GM12878 (cell line): ENCODE measurements around the gene NPLOC4. TPM values are rescaled to one million over a fixed set of nuclear protein-coding genes. Genes with fewer than 3 reads are reported as not detected.

Experiments used
- ATAC-seq: fragments of 200-7000 bp; cut with Tn5 transposase; 3 replicates; pipeline ENCODE4 v1.9.1; 2020; ENCODE audit warnings: mild to moderate bottlenecking, moderate library complexity
- BruUV-seq: library from RNA; stranded (reverse); fragments of 400-500 nt; replicated peaks from 2 replicates; lab custom pipeline; 2021; lab: Mats Ljungman, UMichigan
- CTCF ChIA-PET: fragments of 300-600 bp; sonication (Branson Sonifier 250); formaldehyde crosslinking; extraction: SDS; loops from one replicate; lab custom pipeline; 2021; ENCODE audit warnings: inconsistent platforms; lab: Yijun Ruan, JAX
- POLR2A ChIA-PET: fragments of 350-600 bp; formaldehyde crosslinking; extraction: SDS; loops from one replicate; lab custom pipeline; 2021; ENCODE audit warnings: inconsistent platforms; lab: Charles Lee
- RAD21 ChIA-PET: fragments of 300-600 bp; sonication (Branson Sonifier 250); formaldehyde crosslinking; loops from one replicate; lab custom pipeline; 2023; ENCODE audit warnings: antibody characterized with exemption; ENCODE audit not compliant: unreplicated experiment; lab: Charles Lee
- SMC1A ChIA-PET: fragments of 300-600 bp; sonication (Branson Sonifier 250); formaldehyde crosslinking; loops from one replicate; lab custom pipeline; 2023; ENCODE audit not compliant: unreplicated experiment, uncharacterized antibody; lab: Charles Lee
- DNase-seq: peaks from one replicate; pipeline ENCODE4 v3.0.0-alpha.2; 2011; ENCODE audit warnings: low read depth, low spot score
- FAIRE-seq: peaks from 3 replicates; lab custom pipeline; 2011; peaks lifted over from hg19 to GRCh38; lab: Jason Lieb, UNC
- H2AFZ ChIP-seq: 2 replicates; pipeline ENCODE4 v1.6.0; 2011; ENCODE audit warnings: low read depth, low read length, control low read depth; ENCODE audit not compliant: control insufficient read depth
- H3K27ac ChIP-seq: 2 replicates; pipeline ENCODE4 v1.5.1; 2011; ENCODE audit warnings: control low read depth; ENCODE audit not compliant: control insufficient read depth, insufficient read depth
- H3K27me3 ChIP-seq, 2 experiments: replicated peaks in 1 of 2; 2 replicates each; pipeline versions ENCODE4 v1.6.0 to v1.6.1; 2011; ENCODE audit warnings: low read length in 1 of 2; ENCODE audit not compliant: control insufficient read depth in 2 of 2, insufficient read depth in 2 of 2
- H3K36me3 ChIP-seq, 2 experiments: 2 replicates each; pipeline ENCODE4 v1.5.1; 2011; ENCODE audit warnings: low read length in 1 of 2; ENCODE audit not compliant: control insufficient read depth in 2 of 2, insufficient read depth in 2 of 2
- H3K4me1 ChIP-seq: 2 replicates; pipeline ENCODE4 v1.6.1; 2011; ENCODE audit warnings: mild to moderate bottlenecking, low read length, moderate library complexity, mixed read lengths; ENCODE audit not compliant: control insufficient read depth, insufficient read depth
- H3K4me2 ChIP-seq: 2 replicates; pipeline ENCODE4 v1.6.0; 2011; ENCODE audit warnings: control low read depth; ENCODE audit not compliant: control insufficient read depth, insufficient read depth
- H3K4me3 ChIP-seq: fragments of 200-600 bp; sonication (generic); 2 replicates; pipeline ENCODE4 v1.5.1; 2016
- H3K79me2 ChIP-seq: 2 replicates; pipeline ENCODE4 v1.6.0; 2011; ENCODE audit warnings: low read length; ENCODE audit not compliant: control insufficient read depth, insufficient read depth
- H3K9ac ChIP-seq: 2 replicates; pipeline ENCODE4 v1.8.0; 2011; ENCODE audit warnings: low read length, control low read depth, mixed read lengths; ENCODE audit not compliant: control insufficient read depth, insufficient read depth
- H3K9me3 ChIP-seq: replicated peaks from 3 replicates; pipeline ENCODE4 v1.5.1; 2011; ENCODE audit warnings: mild to moderate bottlenecking, low read length; ENCODE audit not compliant: control insufficient read depth, insufficient read depth
- H4K20me1 ChIP-seq: 2 replicates; pipeline ENCODE4 v1.6.0; 2011; ENCODE audit not compliant: control insufficient read depth, insufficient read depth
- CHD1 ChIP-seq: IDR thresholded peaks from 2 replicates; pipeline ENCODE4 v1.6.1; 2012; ENCODE audit warnings: low read depth, low read length, improper control_type of control experiment
- IKZF2 ChIP-seq, 2 experiments: fragments of 450-650 bp; IDR thresholded peaks; 2 replicates each; pipeline ENCODE4 v1.6.1; 2017; ENCODE audit warnings: mild to moderate bottlenecking in 2 of 2, moderate library complexity in 2 of 2
- LARP7 ChIP-seq: fragments of 450-650 bp; IDR thresholded peaks from 2 replicates; pipeline ENCODE4 v1.6.1; 2017; ENCODE audit warnings: mild to moderate bottlenecking
- MEF2A ChIP-seq: IDR thresholded peaks from 2 replicates; pipeline ENCODE4 v1.6.1; 2011; ENCODE audit warnings: low read depth, mild to moderate bottlenecking, low read length, moderate library complexity; ENCODE audit not compliant: insufficient read depth
- MEF2B ChIP-seq: fragments of 450-650 bp; IDR thresholded peaks from 2 replicates; pipeline ENCODE4 v1.6.1; 2018; ENCODE audit warnings: mild to moderate bottlenecking, moderate library complexity; ENCODE audit not compliant: partially characterized antibody, poor library complexity, severe bottlenecking
- NR2C2 ChIP-seq: IDR thresholded peaks from 2 replicates; pipeline ENCODE4 v1.6.1; 2011; ENCODE audit warnings: borderline replicate concordance, low read depth; ENCODE audit not compliant: control insufficient read depth, insufficient read length
- NR2F1 ChIP-seq: fragments of 450-650 bp; conservative IDR thresholded peaks from 2 replicates; pipeline ENCODE4 v1.6.1; 2017; ENCODE audit warnings: mild to moderate bottlenecking
- RELB ChIP-seq: fragments of 450-650 bp; IDR thresholded peaks from 2 replicates; pipeline ENCODE4 v1.6.1; 2017; ENCODE audit warnings: low read depth, mild to moderate bottlenecking, moderate library complexity
- SMC3 ChIP-seq: IDR thresholded peaks from 2 replicates; pipeline ENCODE4 v1.6.1; 2011; ENCODE audit warnings: low read length, improper control_type of control experiment, borderline replicate concordance
- SPI1 ChIP-seq: IDR thresholded peaks from 2 replicates; pipeline ENCODE4 v1.6.1; 2011; ENCODE audit warnings: low read depth, mild to moderate bottlenecking, low read length, moderate library complexity, borderline replicate concordance; ENCODE audit not compliant: insufficient read depth
- ZBTB11 ChIP-seq: fragments of 450-650 bp; formaldehyde crosslinking; IDR thresholded peaks from 2 replicates; pipeline ENCODE4 v1.5.0; 2022; ENCODE audit warnings: mild to moderate bottlenecking, missing genetic modification characterization
- ZBTB33 ChIP-seq: fragments of 450-650 bp; IDR thresholded peaks from 2 replicates; pipeline ENCODE4 v1.6.1; 2017; ENCODE audit warnings: mild to moderate bottlenecking
- WGBS: methylation state at CpG from one replicate; pipeline ENCODE4 v1.1.6; 2016; ENCODE audit warnings: low lambda C conversion rate; ENCODE audit not compliant: insufficient replicate concordance, insufficient coverage; ENCODE audit errors: missing lambda C conversion rate; 5-methylcytosine and 5-hydroxymethylcytosine counted together
- in situ Hi-C: fragments of 300-500 bp; cut with MboI; formaldehyde crosslinking; loops from 9 replicates; pipeline ENCODE4 v1.14.3; 2018; ENCODE audit warnings: mixed read lengths
- intact Hi-C: fragments of 100-400 bp; cut with micrococcal nuclease; formaldehyde crosslinking; loops from one replicate; pipeline ENCODE4 v1.14.2; 2022; ENCODE audit not compliant: unreplicated experiment
- polyA plus RNA-seq, 11 experiments: library from polyadenylated mRNA; depleted of rRNA in 4 of 11; unstranded in 6 of 11; stranded (reverse) in 5 of 11; fragments of >200 nt; fragmentation: Nextera tagmentation in 4 of 11; fragmentation: Illumina TruSeq in 1 of 11; extraction: Ambion mirVana in 4 of 11; extraction: Trizol in 1 of 11; gene quantifications; 1 replicate in 1 of 11; 2 replicates in 10 of 11; pipeline versions ENCODE4 v1.2.1 to v1.2.3, GENCODE V29; 2011 to 2016; ENCODE audit warnings: inconsistent platforms in 2 of 11, missing spikeins in 2 of 11, low read depth in 1 of 11
- total RNA-seq, 4 experiments: library from RNA; depleted of rRNA in 3 of 4; stranded (reverse); fragments of >200 nt in 3 of 4; fragmentation: Illumina TruSeq in 1 of 4; extraction: Trizol in 1 of 4; gene quantifications; 2 replicates each; pipeline versions ENCODE4 v1.2.1 to v1.2.3, GENCODE V29; 2013 to 2021

Gene NPLOC4
- total and polyA plus RNA-seq, 10 of the 15 experiments (the other 5 are each of a cell fraction or from before 2014, with no cell fraction given): 1.5 to 83.7 (median 45.8) TPM

- in situ Hi-C loops (no loop called here), intact Hi-C loops (no loop called here)
- no peaks in the 10 kb centered on the region for H3K79me2 ChIP-seq
- H2AFZ ChIP-seq: no peak overlapping the region
- H3K27me3 ChIP-seq: no peaks in the 10 kb centered on the region
- ChIA-PET CTCF (interaction anchor here (0.6 to 0.8 kb wide), 2 partner anchors 24 to 932 kb away, joined by 3 read pairs; partner anchors contain the start of genes ARL16 and HGS), SMC1A (no interaction called here), POLR2A (interaction anchor here (0.6 to 1.0 kb wide), 6 partner anchors 9 to 836 kb away, joined by 3 to 6 read pairs (median 4); no protein-coding TSS in a partner anchor), RAD21 (no interaction called here)
- H3K27ac ChIP-seq: no peak overlapping the region
- H3K9ac ChIP-seq: no peak overlapping the region
- TF ChIP-seq NR2F1: peak; percentile 22; the same call in 1 of the 2 replicates
- TF ChIP-seq SPI1: peak; percentile 60; the same call in 1 of the 2 replicates
- TF ChIP-seq SMC3: no peak
- 0 out of 2 replicates have a peak, but pooled peaks have one; percentile 10 for TF ChIP-seq MEF2A
- peak in 1 of 2 experiments; percentile 26; a peak in 2 of 4 replicates for TF ChIP-seq IKZF2 (IDR thresholded peaks at IDR 0.05)
- no peak for TF ChIP-seq ZBTB33
- no peak for TF ChIP-seq CHD1
- no peak for TF ChIP-seq LARP7
- peak; percentile 52 for TF ChIP-seq MEF2B
- no peak for TF ChIP-seq NR2C2
- TF ChIP-seq RELB: 0 out of 2 replicates have a peak, but pooled peaks have one; percentile 21
- no peak for TF ChIP-seq ZBTB11 (CRISPR knock-in tag)
- H3K4me1 ChIP-seq: peaks cover 5% of the 10 kb centered on the region; the same call in 1 of the 2 replicates
- H3K9me3 ChIP-seq: no peaks in the 10 kb centered on the region
- H3K4me3 ChIP-seq: no peak overlapping the region
- FAIRE-seq (no peak), ATAC-seq (peak; percentile 51), DNase-seq (no peak)
- no peaks in the 10 kb centered on the region for H4K20me1 ChIP-seq
- H3K36me3 ChIP-seq: no peaks in the 10 kb centered on the region
- WGBS: 38% methylated on average over 5 of the region's 5 CpGs
- BruUV-seq: no TSS peak
- H3K4me2 ChIP-seq: no peak overlapping the region
Observed at GRCh38 chr17:81659038-81659437, 22.1 kb upstream of the NPLOC4 start.
